Measurements from ENCODE around the gene FANCI.

Gene FANCI

DNA sequence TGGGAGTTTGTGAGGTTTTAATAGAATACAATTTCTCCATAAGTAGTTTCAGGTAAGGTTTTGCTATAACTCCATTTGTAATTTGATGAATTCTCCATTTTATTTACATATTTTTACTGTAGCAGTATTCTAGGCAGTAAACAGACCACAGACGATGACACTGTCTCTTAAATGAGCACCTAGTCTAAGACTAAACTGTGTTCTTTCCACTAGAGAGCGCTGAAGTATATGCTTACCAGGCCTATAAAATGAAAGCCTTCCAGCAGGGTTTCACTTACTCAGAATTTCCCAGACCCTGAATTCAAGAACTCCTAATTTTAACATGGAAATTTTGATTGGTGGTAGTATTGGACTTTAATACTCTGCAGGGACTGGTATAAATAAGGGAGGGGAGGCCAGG lies 49.2 kb downstream of the FANCI start:
- Histone ChIP-seq H3K9me3 (ENCODE audit: insufficient read depth, low read length, severe bottlenecking) (no peaks in the 10 kb centered on the region), H3K27ac (ENCODE audit: low read length) (no peak overlapping the region), H3K79me2 (ENCODE audit: insufficient read depth, low read length) (no peaks in the 10 kb centered on the region), H3K9ac (ENCODE audit: low read depth, low read length) (no peak overlapping the region), H3K4me3 (ENCODE audit: low read depth in 1 of 2, low read length in 2 of 2) (no peak overlapping the region), H3K27me3 (ENCODE audit: insufficient read depth, low read length, poor library complexity) (no peaks in the 10 kb centered on the region), H2AFZ (ENCODE audit: low read depth, low read length) (no peak overlapping the region), H3K36me3 (ENCODE audit: insufficient read depth, low read length) (peaks cover 86% of the 10 kb centered on the region), H3K4me2 (ENCODE audit: insufficient read depth, low read length) (no peak overlapping the region), H4K20me1 (ENCODE audit: insufficient read depth, low read length) (no peaks in the 10 kb centered on the region), H3K4me1 (ENCODE audit: insufficient read depth, low read length) (no peaks in the 10 kb centered on the region)
- DNase-seq, result no peak
- ATAC-seq (ENCODE audit: insufficient read depth, low read depth), result no peak
- TF ChIP-seq EZH2 (IDR thresholded peaks at IDR 0.05; ENCODE audit: borderline replicate concordance, low read depth, low read length, severe bottlenecking), result no peak
- TF ChIP-seq, protein P1, sequence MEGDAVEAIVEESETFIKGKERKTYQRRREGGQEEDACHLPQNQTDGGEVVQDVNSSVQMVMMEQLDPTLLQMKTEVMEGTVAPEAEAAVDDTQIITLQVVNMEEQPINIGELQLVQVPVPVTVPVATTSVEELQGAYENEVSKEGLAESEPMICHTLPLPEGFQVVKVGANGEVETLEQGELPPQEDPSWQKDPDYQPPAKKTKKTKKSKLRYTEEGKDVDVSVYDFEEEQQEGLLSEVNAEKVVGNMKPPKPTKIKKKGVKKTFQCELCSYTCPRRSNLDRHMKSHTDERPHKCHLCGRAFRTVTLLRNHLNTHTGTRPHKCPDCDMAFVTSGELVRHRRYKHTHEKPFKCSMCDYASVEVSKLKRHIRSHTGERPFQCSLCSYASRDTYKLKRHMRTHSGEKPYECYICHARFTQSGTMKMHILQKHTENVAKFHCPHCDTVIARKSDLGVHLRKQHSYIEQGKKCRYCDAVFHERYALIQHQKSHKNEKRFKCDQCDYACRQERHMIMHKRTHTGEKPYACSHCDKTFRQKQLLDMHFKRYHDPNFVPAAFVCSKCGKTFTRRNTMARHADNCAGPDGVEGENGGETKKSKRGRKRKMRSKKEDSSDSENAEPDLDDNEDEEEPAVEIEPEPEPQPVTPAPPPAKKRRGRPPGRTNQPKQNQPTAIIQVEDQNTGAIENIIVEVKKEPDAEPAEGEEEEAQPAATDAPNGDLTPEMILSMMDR (IDR thresholded peaks at IDR 0.05; ENCODE audit: borderline replicate concordance, extremely low read depth, low read length, poor library complexity, severe bottlenecking), result no peak

GRCh38 chr15:89299896-89300295 lies 56.1 kb downstream of the FANCI start:
- Histone ChIP-seq H3K9ac (ENCODE audit: low read depth, low read length) (no peak overlapping the region), H3K4me2 (ENCODE audit: insufficient read depth, low read length) (no peak overlapping the region), H4K20me1 (ENCODE audit: insufficient read depth, low read length) (no peaks in the 10 kb centered on the region), H2AFZ (ENCODE audit: low read depth, low read length) (no peak overlapping the region), H3K27ac (ENCODE audit: low read length) (no peak overlapping the region), H3K4me3 (ENCODE audit: low read depth in 1 of 2, low read length in 2 of 2) (no peak overlapping the region), H3K79me2 (ENCODE audit: insufficient read depth, low read length) (no peaks in the 10 kb centered on the region), H3K27me3 (ENCODE audit: insufficient read depth, low read length, poor library complexity) (no peaks in the 10 kb centered on the region), H3K36me3 (ENCODE audit: insufficient read depth, low read length) (peaks cover 74% of the 10 kb centered on the region), H3K9me3 (ENCODE audit: insufficient read depth, low read length, severe bottlenecking) (no peaks in the 10 kb centered on the region), H3K4me1 (ENCODE audit: insufficient read depth, low read length) (no peaks in the 10 kb centered on the region)
- ATAC-seq (ENCODE audit: insufficient read depth, low read depth) (peak; percentile 33; the same call in 1 of the 3 replicates), DNase-seq (no peak)
- TF ChIP-seq EZH2 (IDR thresholded peaks at IDR 0.05; ENCODE audit: borderline replicate concordance, low read depth, low read length, severe bottlenecking), result no peak
- TF ChIP-seq, protein P1 (IDR thresholded peaks at IDR 0.05; ENCODE audit: borderline replicate concordance, extremely low read depth, low read length, poor library complexity, severe bottlenecking), result peak; percentile 9

DNA sequence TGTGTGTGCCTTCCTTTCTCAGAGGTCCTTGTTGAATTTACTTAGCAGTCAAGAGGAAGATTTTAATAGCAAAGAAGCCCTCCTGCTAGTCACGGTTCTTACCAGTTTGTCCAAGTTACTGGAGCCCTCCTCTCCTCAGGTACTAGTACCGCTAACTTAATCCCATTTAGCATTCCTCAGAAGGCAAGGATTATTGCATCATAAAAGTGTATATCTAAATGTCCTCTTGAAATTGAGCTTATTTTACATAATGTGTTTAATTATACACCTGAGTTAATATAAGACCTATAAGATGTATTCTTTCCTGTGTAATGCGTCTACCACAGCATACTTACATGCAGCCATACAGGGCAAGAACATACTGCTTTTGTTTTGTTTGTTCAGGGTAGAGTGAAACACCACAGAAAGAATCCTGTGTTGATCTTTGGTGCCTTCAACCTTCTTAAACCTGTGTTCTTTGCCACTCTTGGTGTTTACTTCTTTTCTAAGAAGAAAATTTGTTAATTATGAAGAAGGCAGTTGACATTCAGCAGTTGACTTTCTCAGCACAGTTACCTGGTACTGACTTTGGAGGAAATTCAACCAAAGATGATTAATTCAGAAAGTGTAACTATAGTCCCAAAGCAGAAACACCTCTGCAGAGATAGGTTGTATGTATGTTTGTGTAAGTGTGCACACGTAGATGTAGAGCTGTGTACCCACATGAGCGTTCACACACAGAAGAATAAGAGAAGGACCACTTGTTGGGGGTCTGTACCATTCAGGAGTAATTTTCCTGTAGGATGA lies 57.7 kb downstream of the FANCI start:
- Histone ChIP-seq H3K79me2 (ENCODE audit: insufficient read depth, low read length) (no peaks in the 10 kb centered on the region), H3K9ac (ENCODE audit: low read depth, low read length) (no peak overlapping the region), H3K4me1 (ENCODE audit: insufficient read depth, low read length) (no peaks in the 10 kb centered on the region), H3K27ac (ENCODE audit: low read length) (no peak overlapping the region), H2AFZ (ENCODE audit: low read depth, low read length) (no peak overlapping the region), H3K27me3 (ENCODE audit: insufficient read depth, low read length, poor library complexity) (no peaks in the 10 kb centered on the region), H3K36me3 (ENCODE audit: insufficient read depth, low read length) (peaks cover 76% of the 10 kb centered on the region), H4K20me1 (ENCODE audit: insufficient read depth, low read length) (no peaks in the 10 kb centered on the region), H3K4me2 (ENCODE audit: insufficient read depth, low read length) (no peak overlapping the region), H3K9me3 (ENCODE audit: insufficient read depth, low read length, severe bottlenecking) (no peaks in the 10 kb centered on the region), H3K4me3 (ENCODE audit: low read depth in 1 of 2, low read length in 2 of 2) (no peak overlapping the region)
- DNase-seq (no peak), ATAC-seq (ENCODE audit: insufficient read depth, low read depth) (no peak)
- TF ChIP-seq, protein P1 (IDR thresholded peaks at IDR 0.05; ENCODE audit: borderline replicate concordance, extremely low read depth, low read length, poor library complexity, severe bottlenecking), result no peak
- TF ChIP-seq EZH2 (IDR thresholded peaks at IDR 0.05; ENCODE audit: borderline replicate concordance, low read depth, low read length, severe bottlenecking), result no peak

Data from DND-41 (cell line).